Panc1 (cell line): ENCODE measurements around the gene PLCL1. TPM values are rescaled to one million over a fixed set of nuclear protein-coding genes. Genes with fewer than 3 reads are reported as not detected.

Source experiments
- ATAC-seq: fragments of 200-7000 bp; cut with Tn5 transposase; 2 replicates; pipeline ENCODE4 v1.9.1; 2020; ENCODE audit warnings: mild to moderate bottlenecking, moderate library complexity
- BruUV-seq: library from RNA; stranded (reverse); fragments of 400-500 nt; replicated peaks from 2 replicates; lab custom pipeline; 2021; lab: Mats Ljungman, UMichigan
- CTCF ChIA-PET: fragments of 300-600 bp; sonication (Branson Sonifier 250); formaldehyde crosslinking; loops from one replicate; lab custom pipeline; 2022; ENCODE audit warnings: antibody characterized with exemption; lab: Charles Lee
- POLR2A ChIA-PET: fragments of 300-600 bp; sonication (Branson Sonifier 250); formaldehyde crosslinking; loops from one replicate; lab custom pipeline; 2022; ENCODE audit warnings: antibody characterized with exemption; lab: Charles Lee
- DNase-seq: peaks from one replicate; pipeline ENCODE4 v3.0.0-alpha.2; 2010; ENCODE audit warnings: low read depth, low spot score
- H3K27ac ChIP-seq: 2 replicates; pipeline ENCODE4 v1.5.1; 2011; ENCODE audit warnings: mild to moderate bottlenecking, low read length, inconsistent platforms
- H3K27me3 ChIP-seq: fragments of 200-500 bp; sonication (Bioruptor generic); 2 replicates; pipeline ENCODE4 v1.6.0; 2014; ENCODE audit warnings: low read length, inconsistent platforms; ENCODE audit not compliant: control insufficient read depth, insufficient read depth
- H3K36me3 ChIP-seq: fragments of 200-500 bp; sonication (Bioruptor generic); 2 replicates; pipeline ENCODE4 v1.5.1; 2014; ENCODE audit warnings: inconsistent platforms, mild to moderate bottlenecking, low read length, moderate library complexity; ENCODE audit not compliant: control insufficient read depth, insufficient read depth
- H3K4me1 ChIP-seq: 2 replicates; pipeline ENCODE4 v1.5.1; 2011; ENCODE audit warnings: inconsistent platforms, mild to moderate bottlenecking, low read length, moderate library complexity; ENCODE audit not compliant: control insufficient read depth, insufficient read depth
- H3K4me3 ChIP-seq, 2 experiments: 2 replicates each; pipeline ENCODE4 v1.5.1; 2011 to 2012; ENCODE audit warnings: low read depth in 2 of 2, low read length in 2 of 2, mild to moderate bottlenecking in 2 of 2, inconsistent platforms in 1 of 2, moderate library complexity in 1 of 2
- H3K9me3 ChIP-seq: fragments of 200-500 bp; sonication (Bioruptor generic); 2 replicates; pipeline ENCODE4 v1.5.1; 2014; ENCODE audit warnings: low read depth, mild to moderate bottlenecking, inconsistent platforms, low read length, moderate library complexity; ENCODE audit not compliant: control insufficient read depth, insufficient read depth
- POLR2AphosphoS5 ChIP-seq: IDR thresholded peaks from 2 replicates; pipeline ENCODE4 v1.6.1; 2012; ENCODE audit warnings: mild to moderate bottlenecking, low read depth, low read length, moderate library complexity
- SIN3A ChIP-seq: IDR thresholded peaks from 2 replicates; pipeline ENCODE4 v1.6.1; 2012; ENCODE audit warnings: low read depth, mild to moderate bottlenecking, low read length, moderate library complexity, borderline replicate concordance; ENCODE audit not compliant: insufficient read depth
- TCF7L2 ChIP-seq: IDR thresholded peaks from 2 replicates; pipeline ENCODE4 v1.6.1; 2011; ENCODE audit warnings: mild to moderate bottlenecking, low read depth, low read length, inconsistent platforms
- in situ Hi-C: cut with HindIII; loops from 2 replicates; pipeline ENCODE4 v1.10.0; 2016; ENCODE audit warnings: low sequenced_read_pairs, low pct_unique_long_range_greater_than_20kb
- intact Hi-C: fragments of 100-400 bp; cut with micrococcal nuclease; formaldehyde crosslinking; loops from one replicate; pipeline ENCODE4 v1.10.0; 2022; ENCODE audit not compliant: unreplicated experiment
- total RNA-seq: library from RNA; stranded (reverse); gene quantifications from one replicate; pipeline ENCODE4 v1.2.1, GENCODE V29; 2021; ENCODE audit not compliant: unreplicated experiment
- TF ChIP-seq, protein P1 (sequence below): fragments of 450-650 bp; IDR thresholded peaks from 2 replicates; pipeline ENCODE4 v1.5.1; 2017; ENCODE audit warnings: mild to moderate bottlenecking
- TF ChIP-seq, protein P2 (sequence below), 2 experiments: IDR thresholded peaks; 2 replicates each; pipeline ENCODE4 v1.6.1; 2011 to 2012; ENCODE audit warnings: low read depth in 2 of 2, control low read depth in 1 of 2, low read length in 1 of 2, mild to moderate bottlenecking in 1 of 2, moderate library complexity in 1 of 2; ENCODE audit not compliant: insufficient read depth in 1 of 2

Gene PLCL1
- total RNA-seq, 1 experiment from 2014 or later: not detected

DNA sequence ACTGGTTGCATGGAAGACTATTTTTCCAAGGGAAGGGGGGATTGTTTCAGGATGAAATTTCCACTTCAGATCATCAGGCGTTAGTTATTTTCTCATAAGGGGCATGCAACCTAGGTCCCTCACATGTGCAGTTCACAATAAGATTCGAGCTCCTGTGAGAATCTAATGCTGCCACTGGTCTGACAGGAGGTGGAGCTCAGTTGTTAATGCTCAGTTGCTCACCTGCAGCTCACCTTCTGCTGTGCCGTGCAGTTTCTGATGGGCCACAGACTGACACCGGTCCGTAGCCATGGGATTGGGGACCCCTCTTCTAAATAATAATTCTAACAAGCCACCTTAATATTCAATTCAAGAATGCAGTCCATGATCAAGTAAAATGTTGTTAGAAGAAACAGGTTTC lies 34.9 kb downstream of the PLCL1 start:
- TF ChIP-seq TCF7L2: no peak
- no peak for TF ChIP-seq SIN3A
- TF ChIP-seq, protein P1, sequence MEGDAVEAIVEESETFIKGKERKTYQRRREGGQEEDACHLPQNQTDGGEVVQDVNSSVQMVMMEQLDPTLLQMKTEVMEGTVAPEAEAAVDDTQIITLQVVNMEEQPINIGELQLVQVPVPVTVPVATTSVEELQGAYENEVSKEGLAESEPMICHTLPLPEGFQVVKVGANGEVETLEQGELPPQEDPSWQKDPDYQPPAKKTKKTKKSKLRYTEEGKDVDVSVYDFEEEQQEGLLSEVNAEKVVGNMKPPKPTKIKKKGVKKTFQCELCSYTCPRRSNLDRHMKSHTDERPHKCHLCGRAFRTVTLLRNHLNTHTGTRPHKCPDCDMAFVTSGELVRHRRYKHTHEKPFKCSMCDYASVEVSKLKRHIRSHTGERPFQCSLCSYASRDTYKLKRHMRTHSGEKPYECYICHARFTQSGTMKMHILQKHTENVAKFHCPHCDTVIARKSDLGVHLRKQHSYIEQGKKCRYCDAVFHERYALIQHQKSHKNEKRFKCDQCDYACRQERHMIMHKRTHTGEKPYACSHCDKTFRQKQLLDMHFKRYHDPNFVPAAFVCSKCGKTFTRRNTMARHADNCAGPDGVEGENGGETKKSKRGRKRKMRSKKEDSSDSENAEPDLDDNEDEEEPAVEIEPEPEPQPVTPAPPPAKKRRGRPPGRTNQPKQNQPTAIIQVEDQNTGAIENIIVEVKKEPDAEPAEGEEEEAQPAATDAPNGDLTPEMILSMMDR: no peak
- DNase-seq (no peak), ATAC-seq (no peak)
- no peaks in the 10 kb centered on the region for H3K4me1 ChIP-seq
- peaks cover 6% of the 10 kb centered on the region for H3K27me3 ChIP-seq
- H3K4me3 ChIP-seq: no peak overlapping the region
- no TSS peak for BruUV-seq
- ChIA-PET CTCF (no interaction called here), POLR2A (interaction anchor here (0.6 kb wide), 1 partner anchor 135 kb away, joined by 4 read pairs; no protein-coding TSS in a partner anchor)
- intact Hi-C loops: no loop called here
- H3K36me3 ChIP-seq: no peaks in the 10 kb centered on the region
- H3K27ac ChIP-seq: no peak overlapping the region
- H3K9me3 ChIP-seq: no peaks in the 10 kb centered on the region
- in situ Hi-C loops: no loop called here

DNA sequence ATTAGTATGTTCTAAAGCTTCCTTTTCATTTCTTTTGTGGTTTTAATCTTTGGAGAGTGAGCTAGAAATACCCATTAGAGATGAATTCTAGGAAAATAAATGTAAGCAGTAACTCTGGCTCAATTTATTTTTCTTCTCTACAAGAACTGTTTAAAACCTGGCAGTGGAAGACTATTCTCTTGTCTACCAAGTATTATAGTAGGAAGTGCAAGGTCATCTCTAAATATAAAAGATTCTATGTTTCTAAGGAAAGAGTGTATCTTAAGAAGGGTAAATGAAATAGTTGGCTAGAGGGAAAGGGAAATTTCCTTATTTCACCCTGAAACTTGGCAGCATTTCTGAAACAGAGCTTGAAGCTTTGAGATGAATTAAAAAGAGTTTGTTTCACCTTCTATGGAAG lies 35.5 kb downstream of the PLCL1 start:
- ATAC-seq (no peak), DNase-seq (no peak)
- ChIA-PET POLR2A (interaction anchor here (0.6 kb wide), 1 partner anchor 135 kb away, joined by 4 read pairs; no protein-coding TSS in a partner anchor), CTCF (no interaction called here)
- Histone ChIP-seq H3K4me1 (no peaks in the 10 kb centered on the region), H3K36me3 (no peaks in the 10 kb centered on the region), H3K27me3 (peaks cover 8% of the 10 kb centered on the region), H3K9me3 (no peaks in the 10 kb centered on the region), H3K4me3 (no peak overlapping the region), H3K27ac (no peak overlapping the region)
- no TSS peak for BruUV-seq
- intact Hi-C loops (no loop called here), in situ Hi-C loops (no loop called here)
- no peak for TF ChIP-seq POLR2AphosphoS5
- TF ChIP-seq, protein P1: no peak
- no peak for TF ChIP-seq TCF7L2
- TF ChIP-seq SIN3A: no peak
- TF ChIP-seq, protein P2, sequence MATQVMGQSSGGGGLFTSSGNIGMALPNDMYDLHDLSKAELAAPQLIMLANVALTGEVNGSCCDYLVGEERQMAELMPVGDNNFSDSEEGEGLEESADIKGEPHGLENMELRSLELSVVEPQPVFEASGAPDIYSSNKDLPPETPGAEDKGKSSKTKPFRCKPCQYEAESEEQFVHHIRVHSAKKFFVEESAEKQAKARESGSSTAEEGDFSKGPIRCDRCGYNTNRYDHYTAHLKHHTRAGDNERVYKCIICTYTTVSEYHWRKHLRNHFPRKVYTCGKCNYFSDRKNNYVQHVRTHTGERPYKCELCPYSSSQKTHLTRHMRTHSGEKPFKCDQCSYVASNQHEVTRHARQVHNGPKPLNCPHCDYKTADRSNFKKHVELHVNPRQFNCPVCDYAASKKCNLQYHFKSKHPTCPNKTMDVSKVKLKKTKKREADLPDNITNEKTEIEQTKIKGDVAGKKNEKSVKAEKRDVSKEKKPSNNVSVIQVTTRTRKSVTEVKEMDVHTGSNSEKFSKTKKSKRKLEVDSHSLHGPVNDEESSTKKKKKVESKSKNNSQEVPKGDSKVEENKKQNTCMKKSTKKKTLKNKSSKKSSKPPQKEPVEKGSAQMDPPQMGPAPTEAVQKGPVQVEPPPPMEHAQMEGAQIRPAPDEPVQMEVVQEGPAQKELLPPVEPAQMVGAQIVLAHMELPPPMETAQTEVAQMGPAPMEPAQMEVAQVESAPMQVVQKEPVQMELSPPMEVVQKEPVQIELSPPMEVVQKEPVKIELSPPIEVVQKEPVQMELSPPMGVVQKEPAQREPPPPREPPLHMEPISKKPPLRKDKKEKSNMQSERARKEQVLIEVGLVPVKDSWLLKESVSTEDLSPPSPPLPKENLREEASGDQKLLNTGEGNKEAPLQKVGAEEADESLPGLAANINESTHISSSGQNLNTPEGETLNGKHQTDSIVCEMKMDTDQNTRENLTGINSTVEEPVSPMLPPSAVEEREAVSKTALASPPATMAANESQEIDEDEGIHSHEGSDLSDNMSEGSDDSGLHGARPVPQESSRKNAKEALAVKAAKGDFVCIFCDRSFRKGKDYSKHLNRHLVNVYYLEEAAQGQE (IDR thresholded peaks at IDR 0.05; ENCODE audit: insufficient read depth in 1 of 2, low read depth in 2 of 2, low read length in 1 of 2): no peak
